Ovary (tissue), 3 donors: ENCODE measurements around the gene TNKS2.

Source experiments
- EP300 ChIP-seq: sonication (generic); formaldehyde crosslinking; IDR thresholded peaks from one replicate; pipeline ENCODE4 v1.6.1; 2017; ENCODE audit warnings: antibody characterized with exemption
- POLR2A ChIP-seq: fragments of 450-650 bp; IDR thresholded peaks from one replicate; pipeline ENCODE4 v1.6.1; 2017; ENCODE audit warnings: antibody characterized with exemption, mild to moderate bottlenecking, moderate library complexity
- TF ChIP-seq, protein P1 (sequence below), 3 donors: fragments of 450-650 bp in 2 of 3; fragments of 200-600 bp in 1 of 3; IDR thresholded peaks; one replicate each; pipeline versions ENCODE4 v1.5.1 to v1.8.0; 2016 to 2022; ENCODE audit warnings: antibody characterized with exemption in 3 of 3, mild to moderate bottlenecking in 1 of 3
- donor health status: DM: no; HTN: no; CAD: no.

DNA sequence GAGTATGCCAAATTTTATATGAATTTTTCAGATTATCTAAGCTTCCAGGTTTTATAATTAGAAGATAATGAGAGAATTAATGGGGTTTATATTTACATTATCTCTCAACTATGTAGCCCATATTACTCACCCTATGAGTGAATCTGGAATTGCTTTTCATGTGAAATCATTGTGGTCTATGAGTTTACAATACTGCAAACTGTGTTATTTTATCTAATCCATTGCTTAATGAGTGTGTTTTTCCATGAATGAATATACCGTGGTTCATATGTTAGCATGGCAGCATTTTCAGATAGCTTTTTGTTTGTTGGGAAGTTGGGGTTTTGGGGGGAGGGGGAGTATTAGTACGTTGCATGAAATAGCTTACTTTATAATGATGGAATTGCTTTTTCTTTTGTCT, 66.5 kb downstream of the TNKS2 start:
- TF ChIP-seq, protein P1, sequence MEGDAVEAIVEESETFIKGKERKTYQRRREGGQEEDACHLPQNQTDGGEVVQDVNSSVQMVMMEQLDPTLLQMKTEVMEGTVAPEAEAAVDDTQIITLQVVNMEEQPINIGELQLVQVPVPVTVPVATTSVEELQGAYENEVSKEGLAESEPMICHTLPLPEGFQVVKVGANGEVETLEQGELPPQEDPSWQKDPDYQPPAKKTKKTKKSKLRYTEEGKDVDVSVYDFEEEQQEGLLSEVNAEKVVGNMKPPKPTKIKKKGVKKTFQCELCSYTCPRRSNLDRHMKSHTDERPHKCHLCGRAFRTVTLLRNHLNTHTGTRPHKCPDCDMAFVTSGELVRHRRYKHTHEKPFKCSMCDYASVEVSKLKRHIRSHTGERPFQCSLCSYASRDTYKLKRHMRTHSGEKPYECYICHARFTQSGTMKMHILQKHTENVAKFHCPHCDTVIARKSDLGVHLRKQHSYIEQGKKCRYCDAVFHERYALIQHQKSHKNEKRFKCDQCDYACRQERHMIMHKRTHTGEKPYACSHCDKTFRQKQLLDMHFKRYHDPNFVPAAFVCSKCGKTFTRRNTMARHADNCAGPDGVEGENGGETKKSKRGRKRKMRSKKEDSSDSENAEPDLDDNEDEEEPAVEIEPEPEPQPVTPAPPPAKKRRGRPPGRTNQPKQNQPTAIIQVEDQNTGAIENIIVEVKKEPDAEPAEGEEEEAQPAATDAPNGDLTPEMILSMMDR (IDR thresholded peaks at IDR 0.05): no peak
- TF ChIP-seq POLR2A: no peak
- no peak for TF ChIP-seq EP300
